ENCODE measurements around the gene MYO19. TPM values are rescaled to one million over a fixed set of nuclear protein-coding genes. Genes with fewer than 3 reads are reported as not detected.
"Not testable (repeated sequence)": the region's sequence is repeated elsewhere in the genome, so short reads cannot be mapped to it uniquely, and the experiment has no call there.

The MYO19 gene
- total and polyA plus RNA-seq, 8 donors = 11.8 to 311 (median 112) TPM

DNA sequence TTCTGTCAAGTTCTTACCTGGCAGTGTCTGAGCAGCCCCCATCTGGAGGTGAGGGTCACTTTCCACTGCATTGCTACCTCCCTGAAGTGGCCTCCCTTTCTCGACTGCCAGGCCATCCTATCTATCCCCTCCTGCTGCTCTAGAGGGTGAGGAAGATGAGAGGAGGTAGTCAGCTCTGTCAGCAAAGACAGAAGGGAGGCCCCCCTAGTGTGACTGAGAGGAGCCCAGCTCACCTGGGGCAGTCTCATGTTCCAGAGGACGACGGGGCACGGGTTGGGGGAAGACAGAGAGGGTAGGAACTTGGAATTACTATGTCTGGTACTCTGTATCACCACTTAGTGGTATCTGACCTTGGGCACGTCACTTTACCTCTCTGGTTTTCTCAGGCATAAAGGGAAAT is 22.0 kb downstream of the MYO19 start:
- H3K27me3 ChIP-seq = no peaks in the 10 kb centered on the region
- DNase-seq = no peak
- H3K27ac ChIP-seq = no peak overlapping the region
- H3K36me3 ChIP-seq = peaks cover 9 to 96% (median 87%) of the 10 kb centered on the region in 4 donors
- TF ChIP-seq POLR2AphosphoS5 (IDR thresholded peaks at IDR 0.05) (no peak), POLR2A (IDR thresholded peaks at IDR 0.05) (no peak)
- TF ChIP-seq, protein P1, sequence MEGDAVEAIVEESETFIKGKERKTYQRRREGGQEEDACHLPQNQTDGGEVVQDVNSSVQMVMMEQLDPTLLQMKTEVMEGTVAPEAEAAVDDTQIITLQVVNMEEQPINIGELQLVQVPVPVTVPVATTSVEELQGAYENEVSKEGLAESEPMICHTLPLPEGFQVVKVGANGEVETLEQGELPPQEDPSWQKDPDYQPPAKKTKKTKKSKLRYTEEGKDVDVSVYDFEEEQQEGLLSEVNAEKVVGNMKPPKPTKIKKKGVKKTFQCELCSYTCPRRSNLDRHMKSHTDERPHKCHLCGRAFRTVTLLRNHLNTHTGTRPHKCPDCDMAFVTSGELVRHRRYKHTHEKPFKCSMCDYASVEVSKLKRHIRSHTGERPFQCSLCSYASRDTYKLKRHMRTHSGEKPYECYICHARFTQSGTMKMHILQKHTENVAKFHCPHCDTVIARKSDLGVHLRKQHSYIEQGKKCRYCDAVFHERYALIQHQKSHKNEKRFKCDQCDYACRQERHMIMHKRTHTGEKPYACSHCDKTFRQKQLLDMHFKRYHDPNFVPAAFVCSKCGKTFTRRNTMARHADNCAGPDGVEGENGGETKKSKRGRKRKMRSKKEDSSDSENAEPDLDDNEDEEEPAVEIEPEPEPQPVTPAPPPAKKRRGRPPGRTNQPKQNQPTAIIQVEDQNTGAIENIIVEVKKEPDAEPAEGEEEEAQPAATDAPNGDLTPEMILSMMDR (IDR thresholded peaks at IDR 0.05) = no peak
- intact Hi-C loops (cut with DNase I; ENCODE audit: low total_unique reads) = no loop called here
- H3K4me3 ChIP-seq = no peak overlapping the region
- 90 to 98% (median 91%) methylated on average over 5 of the region's 5 CpGs for WGBS, 5 donors
- no peaks in the 10 kb centered on the region for H3K4me1 ChIP-seq
- H3K9me3 ChIP-seq = no peaks in the 10 kb centered on the region

DNA sequence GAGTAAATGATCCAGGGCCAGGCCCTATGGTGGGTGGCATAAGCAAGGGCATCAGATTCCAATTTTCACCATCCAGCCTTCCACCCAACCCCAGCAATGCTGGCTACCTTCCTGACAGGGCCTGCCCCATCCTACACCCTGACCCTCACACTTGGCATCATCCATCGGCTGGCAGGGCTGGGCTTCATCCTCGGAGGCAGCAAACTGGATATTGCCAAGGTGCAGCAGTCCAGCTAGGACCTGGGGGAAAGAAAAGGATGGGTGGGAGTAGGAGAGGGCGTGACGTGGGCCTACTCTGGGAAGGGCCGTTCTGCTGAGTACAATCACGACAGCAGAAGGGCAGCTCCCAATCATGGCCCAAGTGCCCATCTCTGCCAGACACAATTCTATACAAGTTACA is 23.5 kb downstream of the MYO19 start:
- no peaks in the 10 kb centered on the region for H3K9me3 ChIP-seq
- H3K4me1 ChIP-seq = no peaks in the 10 kb centered on the region
- DNase-seq = no peak
- H3K36me3 ChIP-seq = peaks cover 18 to 98% (median 93%) of the 10 kb centered on the region in 4 donors
- no peaks in the 10 kb centered on the region for H3K27me3 ChIP-seq
- TF ChIP-seq POLR2AphosphoS5 (IDR thresholded peaks at IDR 0.05) (no peak), EP300 (IDR thresholded peaks at IDR 0.05) (no peak), POLR2A (IDR thresholded peaks at IDR 0.05) (no peak)
- TF ChIP-seq, protein P1 (IDR thresholded peaks at IDR 0.05) = no peak
- H3K27ac ChIP-seq = no peak overlapping the region
- H3K4me3 ChIP-seq = no peak overlapping the region
- WGBS, 5 donors = 87 to 96% (median 94%) methylated on average over 6 of the region's 6 CpGs
- intact Hi-C loops (cut with DNase I; ENCODE audit: low total_unique reads) = no loop called here

DNA sequence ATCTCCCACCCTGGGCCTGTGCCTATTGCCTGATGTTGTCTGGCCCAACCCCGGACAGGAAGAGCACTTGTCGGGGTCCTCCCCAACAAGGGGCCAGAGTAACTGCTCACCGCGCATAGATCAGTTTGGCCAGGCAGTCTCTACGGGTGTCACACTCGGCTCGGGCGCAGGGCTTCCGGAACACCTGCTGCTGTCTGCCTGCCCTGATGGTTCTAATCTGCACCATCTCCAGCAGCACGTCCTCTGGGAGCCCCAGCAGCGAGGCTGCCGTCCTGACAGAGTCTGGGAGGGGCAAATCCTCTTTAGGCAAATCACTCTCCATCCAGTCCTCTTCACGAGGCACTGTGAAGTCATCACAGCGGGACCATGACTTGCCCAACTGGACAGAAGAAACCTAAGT is 24.0 kb downstream of the MYO19 start:
- H3K27ac ChIP-seq = no peak overlapping the region
- intact Hi-C loops (cut with DNase I; ENCODE audit: low total_unique reads) = no loop called here
- DNase-seq = no peak
- no peak overlapping the region for H3K4me3 ChIP-seq
- TF ChIP-seq, protein P1 (IDR thresholded peaks at IDR 0.05) = no peak
- TF ChIP-seq POLR2AphosphoS5 (IDR thresholded peaks at IDR 0.05) (no peak), POLR2A (IDR thresholded peaks at IDR 0.05) (no peak), EP300 (IDR thresholded peaks at IDR 0.05) (no peak)
- no peaks in the 10 kb centered on the region for H3K27me3 ChIP-seq
- no peaks in the 10 kb centered on the region for H3K4me1 ChIP-seq
- H3K36me3 ChIP-seq = peaks cover 21 to 98% (median 93%) of the 10 kb centered on the region in 4 donors
- H3K9me3 ChIP-seq = no peaks in the 10 kb centered on the region
- WGBS, 5 donors = 88 to 93% (median 91%) methylated on average over 14 of the region's 14 CpGs

DNA sequence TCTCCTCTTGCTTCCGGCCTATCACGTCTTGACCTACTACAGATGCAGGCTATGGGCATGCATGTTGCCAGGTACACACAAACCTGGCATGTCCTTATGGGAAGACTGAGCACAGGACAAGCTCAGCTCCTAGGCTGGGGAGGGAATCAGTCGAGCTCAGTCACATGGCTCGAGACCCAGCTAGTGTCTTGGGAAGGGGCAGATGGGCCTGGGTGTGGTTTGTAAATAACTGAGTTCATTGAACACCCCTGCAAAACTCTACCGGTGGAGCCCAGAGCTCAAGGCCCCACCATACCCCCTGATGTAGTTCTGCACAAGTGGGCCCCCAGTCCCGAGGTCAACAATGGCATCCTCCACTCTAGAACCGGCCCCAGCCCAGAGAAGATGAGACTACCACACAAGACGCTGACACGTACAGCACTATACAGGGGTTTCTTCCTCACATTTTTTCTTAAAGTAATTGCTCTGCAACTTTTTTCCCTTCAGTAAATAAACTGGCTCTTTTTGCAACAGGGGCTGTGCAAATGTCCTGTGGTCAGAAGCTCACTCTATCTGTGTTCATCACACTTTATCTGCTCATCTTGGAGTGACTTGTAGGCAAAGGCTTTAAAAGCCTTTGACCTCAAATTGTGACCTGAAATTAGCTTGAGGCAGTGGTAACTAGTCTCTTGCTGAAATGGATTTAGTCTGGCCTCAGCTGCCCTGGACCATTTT is 25.2 kb downstream of the MYO19 start:
- intact Hi-C loops (cut with DNase I; ENCODE audit: low total_unique reads) = no loop called here
- 91 to 93% (median 93%) methylated on average over 7 to 9 of the region's 9 CpGs for WGBS, 5 donors

DNA sequence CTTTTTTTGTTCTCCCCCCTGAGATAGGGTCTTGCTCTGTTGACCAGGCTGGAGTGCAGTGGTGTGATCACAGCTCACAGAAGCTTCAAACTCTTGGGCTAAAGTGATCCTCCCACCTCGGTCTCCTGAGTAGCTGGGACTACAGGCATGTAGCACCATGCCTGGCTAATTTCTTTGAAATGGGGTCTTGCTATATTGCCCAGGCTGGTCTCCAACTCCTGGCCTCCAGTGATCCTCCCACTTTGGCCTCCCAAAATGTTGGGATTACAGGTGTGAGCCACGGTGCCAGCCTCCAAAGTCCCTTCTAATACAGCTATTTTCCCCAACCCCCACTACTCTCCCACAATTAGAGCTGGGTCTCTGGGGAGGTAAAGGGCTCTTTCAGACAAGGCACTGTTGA is 26.2 kb downstream of the MYO19 start:
- intact Hi-C loops (cut with DNase I; ENCODE audit: low total_unique reads); H3K9me3 ChIP-seq: not testable (repeated sequence)
- 93 to 100% (median 98%) methylated on average over 2 of the region's 2 CpGs for WGBS, 5 donors

More for the DNA sequence above, 25.2 kb downstream of the MYO19 start:
- Histone ChIP-seq H3K4me1 (no peaks in the 10 kb centered on the region), H3K27ac (no peak overlapping the region), H3K36me3 (peaks cover 28 to 98% (median 93%) of the 10 kb centered on the region in 4 donors), H3K27me3 (no peaks in the 10 kb centered on the region), H3K9me3 (no peaks in the 10 kb centered on the region), H3K4me3 (no peak overlapping the region)
- no peak for DNase-seq
- TF ChIP-seq EP300 (IDR thresholded peaks at IDR 0.05) (no peak), POLR2AphosphoS5 (IDR thresholded peaks at IDR 0.05) (no peak), POLR2A (IDR thresholded peaks at IDR 0.05) (no peak)
- TF ChIP-seq, protein P1 (IDR thresholded peaks at IDR 0.05) = no peak

More for the DNA sequence above, 26.2 kb downstream of the MYO19 start:
- not testable (repeated sequence) for H3K27me3 ChIP-seq, DNase-seq, H3K27ac ChIP-seq, H3K4me3 ChIP-seq, H3K4me1 ChIP-seq
- peaks cover 35 to 98% (median 93%) of the 10 kb centered on the region in 4 donors for H3K36me3 ChIP-seq

Measured in stomach (tissue), 9 donors.